Loucy (cell line): ENCODE measurements around the gene TSEN54.

ENCODE experiments used
- CTCF ChIP-seq: fragments of 200-600 bp; sonication (generic); conservative IDR thresholded peaks from 2 replicates; pipeline ENCODE4 v1.5.1; 2014; ENCODE audit warnings: mild to moderate bottlenecking, antibody characterized with exemption, low read length
- EZH2phosphoT487 ChIP-seq: fragments of 200-600 bp; IDR thresholded peaks from 2 replicates; pipeline ENCODE4 v1.6.1; 2018; ENCODE audit warnings: antibody characterized with exemption, mild to moderate bottlenecking, moderate library complexity, borderline replicate concordance

- TF ChIP-seq CTCF = no peak
- no peak for TF ChIP-seq EZH2phosphoT487
Measured at GRCh38 chr17:75557852-75558665, 41.7 kb downstream of the TSEN54 start.
